Sigmoid colon (tissue), 7 donors: Measurements from ENCODE around the gene TMEM260. TPM values are rescaled to one million over a fixed set of nuclear protein-coding genes. Genes with fewer than 3 reads are reported as not detected.

Source experiments
- DNase-seq: peaks from one replicate; pipeline ENCODE4 v3.0.0-alpha.2; 2019
- H3K27ac ChIP-seq, 4 donors: fragments of 200-600 bp; sonication (generic); one replicate each; pipeline ENCODE4 v1.5.1; 2016 to 2019; ENCODE audit warnings: mild to moderate bottlenecking in 1 of 4
- H3K27me3 ChIP-seq, 3 donors: fragments of 200-600 bp; sonication (generic); one replicate each; pipeline ENCODE4 v1.5.1; 2019; ENCODE audit warnings: mild to moderate bottlenecking in 1 of 3
- H3K36me3 ChIP-seq, 4 donors: fragments of 200-600 bp; sonication (generic); one replicate each; pipeline ENCODE4 v1.5.1; 2016 to 2019
- H3K4me1 ChIP-seq, 4 donors: fragments of 200-600 bp; sonication (generic); one replicate each; pipeline ENCODE4 v1.5.1; 2017 to 2019
- H3K4me3 ChIP-seq, 4 donors: fragments of 200-600 bp; sonication (generic); one replicate each; pipeline ENCODE4 v1.5.1; 2017 to 2019; ENCODE audit warnings: mild to moderate bottlenecking in 2 of 4, moderate library complexity in 1 of 4
- H3K9me3 ChIP-seq, 4 donors: fragments of 200-600 bp in 3 of 4; sonication (generic) in 3 of 4; one replicate each; pipeline versions ENCODE4 v1.5.1 to v1.6.1; 2013 to 2019
- EP300 ChIP-seq, 4 donors: sonication (generic); formaldehyde crosslinking; IDR thresholded peaks; one replicate each; pipeline ENCODE4 v1.6.1; 2017; ENCODE audit warnings: antibody characterized with exemption in 4 of 4
- POLR2A ChIP-seq, 2 donors: fragments of 450-650 bp; IDR thresholded peaks; one replicate each; pipeline ENCODE4 v1.6.1; 2016; ENCODE audit warnings: antibody characterized with exemption in 2 of 2, mild to moderate bottlenecking in 2 of 2, moderate library complexity in 2 of 2
- POLR2AphosphoS5 ChIP-seq, 4 donors: sonication (generic); formaldehyde crosslinking; IDR thresholded peaks; one replicate each; pipeline ENCODE4 v1.6.1; 2017; ENCODE audit warnings: antibody characterized with exemption in 4 of 4
- WGBS, 2 donors: extraction: QIAGEN DNeasy Blood & Tissue Kit; methylation state at CpG; one replicate each; pipeline ENCODE4 v1.1.7; 2013; 5-methylcytosine and 5-hydroxymethylcytosine counted together
- intact Hi-C: fragments of 100-400 bp; cut with DNase I; formaldehyde crosslinking; loops from one replicate; pipeline ENCODE4 v1.15.1; 2023
- polyA plus RNA-seq, 3 donors: library from polyadenylated mRNA; stranded (reverse); fragments of 200-250 nt; gene quantifications; one replicate each; pipeline ENCODE4 v1.2.3, GENCODE V29; 2013
- total RNA-seq, 4 donors: library from RNA; depleted of rRNA; stranded (reverse); fragments of >200 nt; gene quantifications; one replicate each; pipeline ENCODE4 v1.1.0, GENCODE V29; 2016
- TF ChIP-seq, protein P1 (sequence below), 4 experiments: fragments of 450-650 bp in 3 of 4; fragments of 200-600 bp in 1 of 4; IDR thresholded peaks; one replicate each; pipeline ENCODE4 v1.5.1; 2016 to 2019; ENCODE audit warnings: antibody characterized with exemption in 4 of 4, mild to moderate bottlenecking in 3 of 4, moderate library complexity in 2 of 4
- donor health status: healthy with polysubstance abuse.
- donor health status: Bipolar disorder and iron deficiency.
- donor health status: healthy.

Gene TMEM260
- total and polyA plus RNA-seq, 7 donors, result 1.6 to 15.0 (median 10.3) TPM

DNA sequence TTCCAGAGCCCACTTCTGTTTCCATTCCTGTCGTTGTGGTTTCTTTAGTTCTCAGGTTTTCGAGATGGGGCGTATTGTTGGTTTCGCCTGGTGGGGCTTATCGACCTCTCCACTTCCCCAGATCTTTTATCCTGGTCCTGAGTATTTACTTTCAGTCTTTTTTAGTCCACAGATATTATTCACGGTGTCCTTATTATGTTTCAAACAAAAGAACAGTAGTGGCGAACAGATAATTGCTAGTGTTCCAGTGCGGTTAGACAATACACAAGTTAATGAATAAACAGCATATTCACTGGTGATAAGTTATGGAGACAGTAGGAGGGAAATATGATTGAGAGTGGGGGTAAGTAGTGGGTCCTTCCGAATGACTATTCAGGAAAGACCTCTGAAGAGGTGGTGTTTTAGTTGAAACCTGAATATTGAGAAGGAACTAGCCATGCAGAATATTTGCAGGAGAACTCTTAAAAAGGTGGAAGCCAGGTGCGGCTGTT, 668 bp downstream of the TMEM260 start:
- Histone ChIP-seq H3K9me3 (no peaks in the 10 kb centered on the region), H3K27ac (peak overlapping the region in 3 of 4 donors; percentile 84 to 87 (median 87)), H3K4me1 (peaks cover 0 to 29% (median 21%) of the 10 kb centered on the region in 4 donors), H3K4me3 (peak overlapping the region; percentile 90 to 99 (median 98)), H3K36me3 (no peaks in the 10 kb centered on the region), H3K27me3 (no peaks in the 10 kb centered on the region)
- DNase-seq, result no peak
- WGBS, 2 donors, result 1 to 3% methylated on average over 10 of the region's 10 CpGs
- intact Hi-C loops, result no loop called here
- TF ChIP-seq EP300 (IDR thresholded peaks at IDR 0.05) (no peak), POLR2A (IDR thresholded peaks at IDR 0.05) (no peak), POLR2AphosphoS5 (IDR thresholded peaks at IDR 0.05) (no peak)
- TF ChIP-seq, protein P1, sequence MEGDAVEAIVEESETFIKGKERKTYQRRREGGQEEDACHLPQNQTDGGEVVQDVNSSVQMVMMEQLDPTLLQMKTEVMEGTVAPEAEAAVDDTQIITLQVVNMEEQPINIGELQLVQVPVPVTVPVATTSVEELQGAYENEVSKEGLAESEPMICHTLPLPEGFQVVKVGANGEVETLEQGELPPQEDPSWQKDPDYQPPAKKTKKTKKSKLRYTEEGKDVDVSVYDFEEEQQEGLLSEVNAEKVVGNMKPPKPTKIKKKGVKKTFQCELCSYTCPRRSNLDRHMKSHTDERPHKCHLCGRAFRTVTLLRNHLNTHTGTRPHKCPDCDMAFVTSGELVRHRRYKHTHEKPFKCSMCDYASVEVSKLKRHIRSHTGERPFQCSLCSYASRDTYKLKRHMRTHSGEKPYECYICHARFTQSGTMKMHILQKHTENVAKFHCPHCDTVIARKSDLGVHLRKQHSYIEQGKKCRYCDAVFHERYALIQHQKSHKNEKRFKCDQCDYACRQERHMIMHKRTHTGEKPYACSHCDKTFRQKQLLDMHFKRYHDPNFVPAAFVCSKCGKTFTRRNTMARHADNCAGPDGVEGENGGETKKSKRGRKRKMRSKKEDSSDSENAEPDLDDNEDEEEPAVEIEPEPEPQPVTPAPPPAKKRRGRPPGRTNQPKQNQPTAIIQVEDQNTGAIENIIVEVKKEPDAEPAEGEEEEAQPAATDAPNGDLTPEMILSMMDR (IDR thresholded peaks at IDR 0.05), result no peak

DNA sequence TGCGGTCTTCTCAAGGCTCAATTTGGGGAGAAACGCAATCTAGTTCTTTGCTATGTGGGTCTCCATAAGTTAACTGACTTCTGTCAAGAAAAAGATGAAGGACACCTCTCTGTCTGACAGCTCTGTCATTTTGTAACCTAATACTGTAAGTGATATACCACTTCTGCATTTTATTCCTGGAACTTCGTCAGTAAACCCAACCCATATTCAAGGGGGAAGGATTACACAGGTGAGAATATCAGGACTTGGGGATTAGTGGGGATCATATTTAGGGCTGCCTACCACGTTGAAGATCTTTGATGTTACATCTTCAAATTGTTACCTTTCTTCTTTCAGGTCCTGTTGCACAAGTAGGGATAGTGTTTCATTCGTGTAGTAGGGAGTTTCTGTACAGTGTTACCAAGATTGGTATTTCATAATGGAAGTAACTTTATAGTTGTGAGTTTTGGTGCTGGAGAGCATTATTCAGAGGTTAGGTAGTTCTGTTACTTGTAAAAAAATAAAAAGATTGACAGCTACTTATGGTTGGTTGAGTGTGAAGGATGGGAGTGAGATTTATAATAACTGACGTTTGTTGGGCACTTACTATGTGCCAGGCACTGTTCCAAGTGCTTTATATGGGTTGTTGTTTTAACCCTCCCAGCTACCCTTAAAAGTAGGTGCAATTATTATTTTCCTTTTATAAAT, 1.6 kb downstream of the TMEM260 start:
- H3K4me3 ChIP-seq, result peak overlapping the region in 2 of 4 donors; percentile 90 to 98
- 51 to 57% methylated on average over 6 of the region's 6 CpGs for WGBS, 2 donors
- H3K27me3 ChIP-seq, result no peaks in the 10 kb centered on the region
- no peaks in the 10 kb centered on the region for H3K9me3 ChIP-seq
- H3K36me3 ChIP-seq, result peaks cover 0 to 7% (median 2%) of the 10 kb centered on the region in 4 donors
- peaks cover 0 to 29% (median 21%) of the 10 kb centered on the region in 4 donors for H3K4me1 ChIP-seq
- intact Hi-C loops, result no loop called here
- TF ChIP-seq, protein P1 (IDR thresholded peaks at IDR 0.05), result no peak
- TF ChIP-seq POLR2A (IDR thresholded peaks at IDR 0.05), result no peak
- no peak for TF ChIP-seq EP300 (IDR thresholded peaks at IDR 0.05)
- TF ChIP-seq POLR2AphosphoS5 (IDR thresholded peaks at IDR 0.05), result no peak
- no peak overlapping the region for H3K27ac ChIP-seq
- no peak for DNase-seq

DNA sequence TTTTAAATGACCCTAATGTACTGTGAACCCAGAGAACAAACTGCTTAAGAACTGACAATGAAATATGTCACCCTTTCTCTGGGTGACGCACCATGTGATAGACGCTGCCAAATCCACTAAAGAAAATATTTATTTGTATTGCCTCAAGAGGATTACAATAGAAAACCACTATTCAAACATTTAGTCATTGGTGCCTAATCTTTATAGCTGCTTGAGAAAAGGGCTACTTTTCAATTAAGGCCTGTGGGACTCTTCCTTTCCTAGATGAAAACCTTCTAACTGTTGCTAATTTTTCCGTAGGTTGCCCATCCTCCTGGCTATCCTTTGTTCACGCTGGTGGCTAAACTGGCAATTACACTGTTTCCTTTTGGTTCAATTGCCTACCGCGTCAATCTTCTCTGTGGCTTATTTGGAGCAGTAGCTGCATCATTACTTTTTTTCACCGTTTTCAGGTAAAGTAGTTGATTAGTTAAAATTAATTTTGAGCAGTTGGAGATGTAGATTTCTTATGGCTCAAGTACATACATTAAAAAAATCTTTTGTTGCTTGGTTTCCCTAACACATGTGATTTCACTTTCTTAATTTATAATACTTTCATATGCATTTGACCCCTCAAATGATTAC, 6.0 kb downstream of the TMEM260 start:
- Histone ChIP-seq H3K4me3 (no peak overlapping the region), H3K27me3 (no peaks in the 10 kb centered on the region), H3K36me3 (peaks cover 0 to 31% (median 3%) of the 10 kb centered on the region in 4 donors), H3K4me1 (peaks cover 0 to 25% (median 18%) of the 10 kb centered on the region in 4 donors), H3K27ac (no peak overlapping the region), H3K9me3 (no peaks in the 10 kb centered on the region)
- intact Hi-C loops, result no loop called here
- 77 to 86% methylated on average over 7 of the region's 7 CpGs for WGBS, 2 donors
- DNase-seq, result no peak
- TF ChIP-seq POLR2AphosphoS5 (IDR thresholded peaks at IDR 0.05), result no peak
- TF ChIP-seq, protein P1 (IDR thresholded peaks at IDR 0.05), result no peak

DNA sequence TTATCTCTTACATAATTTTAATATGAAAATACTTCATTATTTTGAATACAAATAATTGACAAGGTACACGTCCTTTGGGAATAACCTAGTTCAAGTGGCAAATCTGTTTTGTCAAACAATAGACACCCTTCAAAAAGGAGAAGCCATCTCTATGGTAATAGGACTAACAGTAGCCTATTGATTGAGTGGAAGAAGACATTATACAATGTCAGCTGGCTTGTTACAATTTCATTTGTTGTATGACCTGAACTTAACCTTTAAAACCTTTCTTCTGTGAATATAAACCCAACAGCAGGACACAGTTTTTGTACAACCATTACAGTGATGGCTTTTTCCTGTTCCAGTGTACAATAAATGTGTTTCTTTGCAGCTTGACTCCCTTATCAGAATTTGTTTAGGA, 8.1 kb downstream of the TMEM260 start:
- peaks cover 0 to 31% (median 3%) of the 10 kb centered on the region in 4 donors for H3K36me3 ChIP-seq
- DNase-seq, result no peak
- H3K27ac ChIP-seq, result no peak overlapping the region
- peaks cover 0 to 4% (median 0%) of the 10 kb centered on the region in 4 donors for H3K4me1 ChIP-seq
- TF ChIP-seq POLR2A (IDR thresholded peaks at IDR 0.05) (no peak), EP300 (IDR thresholded peaks at IDR 0.05) (no peak), POLR2AphosphoS5 (IDR thresholded peaks at IDR 0.05) (no peak)
- TF ChIP-seq, protein P1 (IDR thresholded peaks at IDR 0.05), result no peak
- intact Hi-C loops, result no loop called here
- 81 to 84% methylated on average over 1 of the region's 1 CpG for WGBS, 2 donors
- H3K9me3 ChIP-seq, result no peaks in the 10 kb centered on the region
- H3K27me3 ChIP-seq, result no peaks in the 10 kb centered on the region
- no peak overlapping the region for H3K4me3 ChIP-seq
